H1 (cell line): ENCODE measurements around the gene AKT1S1. TPM values are rescaled to one million over a fixed set of nuclear protein-coding genes. Genes with fewer than 3 reads are reported as not detected.

Source experiments
- CTCF ChIA-PET: fragments of 300-600 bp; sonication (Branson Sonifier 250); formaldehyde crosslinking; loops from one replicate; lab custom pipeline; 2021; ENCODE audit not compliant: partially characterized antibody; lab: Charles Lee
- POLR2A ChIA-PET: fragments of 300-600 bp; sonication (Branson Sonifier 250); formaldehyde crosslinking; loops from one replicate; lab custom pipeline; 2021; ENCODE audit warnings: inconsistent platforms; ENCODE audit not compliant: partially characterized antibody; lab: Charles Lee
- DNase-seq, 2 experiments: peaks; one replicate each; pipeline versions ENCODE4 v3.0.0 to v3.0.0-alpha.2; 2010 to 2022; ENCODE audit warnings: low spot score in 2 of 2, low read depth in 1 of 2, mixed read lengths in 1 of 2
- FAIRE-seq: peaks from 2 replicates; lab custom pipeline; 2011; peaks lifted over from hg19 to GRCh38; lab: Jason Lieb, UNC
- H2AFZ ChIP-seq: 2 replicates; pipeline ENCODE4 v1.8.1; 2012; ENCODE audit warnings: low read length, inconsistent platforms
- H2AK5ac ChIP-seq: 2 replicates; pipeline ENCODE4 v1.6.1; 2013; ENCODE audit warnings: low read depth, low read length
- H2BK120ac ChIP-seq: replicated peaks from 2 replicates; pipeline ENCODE3; 2013; ENCODE audit warnings: low read depth, low read length, inconsistent platforms
- H2BK12ac ChIP-seq: 2 replicates; pipeline ENCODE4 v1.6.1; 2013; ENCODE audit warnings: low read depth, low read length
- H2BK15ac ChIP-seq: 2 replicates; pipeline ENCODE4 v1.6.1; 2013; ENCODE audit warnings: low read length
- H2BK20ac ChIP-seq: 2 replicates; pipeline ENCODE4 v1.6.1; 2013; ENCODE audit warnings: low read length
- H2BK5ac ChIP-seq: 2 replicates; pipeline ENCODE4 v1.6.1; 2013; ENCODE audit warnings: low read depth, low read length
- H3K14ac ChIP-seq: 2 replicates; pipeline ENCODE4 v1.6.1; 2013; ENCODE audit warnings: inconsistent platforms; ENCODE audit not compliant: insufficient read length
- H3K18ac ChIP-seq: 2 replicates; pipeline ENCODE4 v1.6.1; 2013; ENCODE audit warnings: low read length; ENCODE audit errors: extremely low read depth
- H3K23ac ChIP-seq: 2 replicates; pipeline ENCODE4 v1.6.1; 2013; ENCODE audit warnings: inconsistent platforms; ENCODE audit not compliant: insufficient read length
- H3K23me2 ChIP-seq: 2 replicates; pipeline ENCODE4 v1.6.1; 2013; ENCODE audit warnings: low read depth, low read length
- H3K27ac ChIP-seq: 2 replicates; pipeline ENCODE4 v1.6.1; 2011; ENCODE audit warnings: low read depth, low read length, inconsistent platforms
- H3K27me3 ChIP-seq, 4 experiments: replicated peaks in 1 of 4; 1 replicate in 1 of 4; 2 replicates in 3 of 4; pipeline versions ENCODE4 v1.6.1 to v1.8.1; 2011 to 2013; ENCODE audit warnings: low read length in 3 of 4, mild to moderate bottlenecking in 3 of 4, inconsistent platforms in 2 of 4, mixed read lengths in 2 of 4, moderate library complexity in 1 of 4; ENCODE audit not compliant: control insufficient read depth in 3 of 4, insufficient read depth in 3 of 4; ENCODE audit errors: extremely low read depth in 1 of 4
- H3K36me3 ChIP-seq, 4 experiments: 2 replicates each; pipeline versions ENCODE4 v1.6.1 to v1.8.1; 2011 to 2013; ENCODE audit warnings: mild to moderate bottlenecking in 4 of 4, low read length in 3 of 4, moderate library complexity in 2 of 4, control low read depth in 1 of 4, inconsistent platforms in 1 of 4; ENCODE audit not compliant: insufficient read depth in 4 of 4, control insufficient read depth in 2 of 4
- H3K4ac ChIP-seq: replicated peaks from 2 replicates; pipeline ENCODE3; 2013; ENCODE audit warnings: low read length, low read depth, mixed read lengths, inconsistent platforms; ENCODE audit not compliant: insufficient read length
- H3K4me1 ChIP-seq, 4 experiments: replicated peaks in 1 of 4; 1 replicate in 1 of 4; 2 replicates in 3 of 4; pipeline versions ENCODE4 v1.6.1 to v1.8.1; 2011 to 2013; ENCODE audit warnings: low read length in 3 of 4, inconsistent platforms in 2 of 4, mixed read lengths in 1 of 4; ENCODE audit not compliant: insufficient read depth in 4 of 4, control insufficient read depth in 3 of 4
- H3K4me2 ChIP-seq, 2 experiments: 2 replicates each; pipeline versions ENCODE4 v1.6.1 to v1.8.1; 2011 to 2013; ENCODE audit warnings: low read depth in 2 of 2, low read length in 2 of 2, control low read depth in 1 of 2, inconsistent platforms in 1 of 2, mild to moderate bottlenecking in 1 of 2; ENCODE audit not compliant: insufficient read depth in 1 of 2
- H3K4me3 ChIP-seq, 4 experiments: fragments of 200-600, 300-600 bp in 1 of 4; sonication (generic), shearing (Covaris generic), sonication (Bioruptor Twin) in 1 of 4; 2 replicates each; pipeline versions ENCODE4 v1.5.1 to v1.8.1; 2011 to 2016; ENCODE audit warnings: low read length in 4 of 4, low read depth in 3 of 4, control low read depth in 2 of 4, inconsistent platforms in 2 of 4, mild to moderate bottlenecking in 2 of 4, mixed read lengths in 1 of 4, moderate library complexity in 1 of 4; ENCODE audit not compliant: insufficient read depth in 2 of 4; ENCODE audit errors: extremely low read depth in 1 of 4
- H3K56ac ChIP-seq: replicated peaks from 2 replicates; pipeline ENCODE3; 2013; ENCODE audit warnings: low read depth, mild to moderate bottlenecking, mixed read lengths, low read length, inconsistent platforms; ENCODE audit not compliant: insufficient read length
- H3K79me1 ChIP-seq: 2 replicates; pipeline ENCODE4 v1.6.1; 2013; ENCODE audit warnings: low read depth, low read length, control low read depth
- H3K79me2 ChIP-seq, 2 experiments: 2 replicates each; pipeline versions ENCODE4 v1.6.1 to v1.8.1; 2012 to 2013; ENCODE audit warnings: low read length in 2 of 2, mild to moderate bottlenecking in 2 of 2, inconsistent platforms in 1 of 2; ENCODE audit not compliant: insufficient read depth in 2 of 2, control insufficient read depth in 1 of 2
- H3K9ac ChIP-seq, 4 experiments: replicated peaks in 1 of 4; 1 replicate in 1 of 4; 2 replicates in 3 of 4; pipeline versions ENCODE4 v1.6.1 to v1.8.1; 2011 to 2013; ENCODE audit warnings: low read depth in 3 of 4, low read length in 3 of 4, control low read depth in 2 of 4, mild to moderate bottlenecking in 2 of 4, moderate library complexity in 2 of 4, inconsistent platforms in 1 of 4; ENCODE audit errors: extremely low read depth in 1 of 4
- H3K9me3 ChIP-seq, 2 experiments: 2 replicates each; pipeline versions ENCODE4 v1.6.1 to v1.8.1; 2012 to 2013; ENCODE audit warnings: mild to moderate bottlenecking in 2 of 2, moderate library complexity in 2 of 2, control low read depth in 1 of 2, inconsistent platforms in 1 of 2, low read depth in 1 of 2, low read length in 1 of 2, mixed read lengths in 1 of 2; ENCODE audit not compliant: insufficient read depth in 2 of 2
- H4K20me1 ChIP-seq, 2 experiments: replicated peaks in 1 of 2; 2 replicates each; pipeline versions ENCODE3 to v1.8.1; 2011 to 2013; ENCODE audit warnings: inconsistent platforms in 2 of 2, low read length in 2 of 2, mild to moderate bottlenecking in 1 of 2; ENCODE audit not compliant: insufficient read depth in 2 of 2, control insufficient read depth in 1 of 2
- H4K5ac ChIP-seq: 2 replicates; pipeline ENCODE4 v1.6.1; 2013; ENCODE audit warnings: low read length, low read depth, mixed read lengths, inconsistent platforms; ENCODE audit not compliant: insufficient read length
- H4K8ac ChIP-seq: 2 replicates; pipeline ENCODE4 v1.8.0; 2013; ENCODE audit warnings: mild to moderate bottlenecking, moderate library complexity, low read length, inconsistent platforms; ENCODE audit not compliant: insufficient read depth; ENCODE audit errors: extremely low read depth
- H4K91ac ChIP-seq: replicated peaks from 2 replicates; pipeline ENCODE3; 2013; ENCODE audit warnings: low read length, mixed read lengths, inconsistent platforms; ENCODE audit not compliant: insufficient read length
- CHD1 ChIP-seq: IDR thresholded peaks from 2 replicates; pipeline ENCODE4 v1.6.1; 2012; ENCODE audit warnings: low read depth, low read length, improper control_type of control experiment
- GABPA ChIP-seq: IDR thresholded peaks from 2 replicates; pipeline ENCODE4 v1.6.1; 2011; ENCODE audit warnings: mild to moderate bottlenecking, low read length, moderate library complexity, borderline replicate concordance; ENCODE audit not compliant: insufficient read depth
- MAFK ChIP-seq: IDR thresholded peaks from 2 replicates; pipeline ENCODE4 v1.6.1; 2012; ENCODE audit warnings: low read depth, mild to moderate bottlenecking, improper control_type of control experiment, low read length
- SAP30 ChIP-seq: fragments of 300-600 bp; sonication (generic); IDR thresholded peaks from 2 replicates; pipeline ENCODE4 v1.7.1; 2012; ENCODE audit warnings: low read length, moderate library complexity, mild to moderate bottlenecking, inconsistent platforms; ENCODE audit not compliant: insufficient read depth, insufficient replicate concordance
- SRF ChIP-seq: IDR thresholded peaks from 2 replicates; pipeline ENCODE4 v1.6.1; 2011; ENCODE audit warnings: mild to moderate bottlenecking, low read depth, low read length, moderate library complexity
- TBP ChIP-seq: IDR thresholded peaks from 2 replicates; pipeline ENCODE4 v1.6.1; 2011; ENCODE audit warnings: low read depth, low read length, improper control_type of control experiment
- TEAD4 ChIP-seq: IDR thresholded peaks from 2 replicates; pipeline ENCODE4 v1.6.1; 2012; ENCODE audit warnings: low read depth, low read length, inconsistent platforms, mixed read lengths
- WGBS, 2 experiments: shearing (Covaris generic) in 1 of 2; methylation state at CpG; one replicate each; pipeline versions ENCODE4 v1.1.6 to v1.1.7; 2013 to 2015; ENCODE audit warnings: low lambda C conversion rate in 2 of 2, mixed read lengths in 2 of 2, inconsistent platforms in 1 of 2, low coverage in 1 of 2, missing lambda C conversion rate in 1 of 2; ENCODE audit not compliant: insufficient replicate concordance in 2 of 2, insufficient coverage in 1 of 2, insufficient read length in 1 of 2; ENCODE audit errors: extremely low coverage in 1 of 2, missing lambda C conversion rate in 1 of 2; 5-methylcytosine and 5-hydroxymethylcytosine counted together
- polyA plus RNA-seq, 7 experiments: library from polyadenylated mRNA; depleted of rRNA in 3 of 7; stranded (reverse) in 5 of 7; unstranded in 2 of 7; fragments of >200 nt in 5 of 7; fragments of 200-250 nt in 2 of 7; gene quantifications; 1 replicate in 5 of 7; 2 replicates in 1 of 7; 4 replicates in 1 of 7; pipeline versions ENCODE4 v1.2.1 to v1.2.3, GENCODE V29; 2011 to 2013; ENCODE audit warnings: missing spikeins in 2 of 7, mixed read lengths in 2 of 7
- total RNA-seq: library from RNA; stranded (reverse); fragmentation: NEBNext Ultra II Directional; extraction: Animal tissue kit (Norgen Biotek cat#: 25700); gene quantifications from 2 replicates; pipeline ENCODE4 v1.2.1, GENCODE V29; 2021

Gene AKT1S1
- total and polyA plus RNA-seq, 2 of the 8 experiments (the other 6 are each of a cell fraction or from before 2014, with no cell fraction given) = 40.7 to 45.9 TPM

DNA sequence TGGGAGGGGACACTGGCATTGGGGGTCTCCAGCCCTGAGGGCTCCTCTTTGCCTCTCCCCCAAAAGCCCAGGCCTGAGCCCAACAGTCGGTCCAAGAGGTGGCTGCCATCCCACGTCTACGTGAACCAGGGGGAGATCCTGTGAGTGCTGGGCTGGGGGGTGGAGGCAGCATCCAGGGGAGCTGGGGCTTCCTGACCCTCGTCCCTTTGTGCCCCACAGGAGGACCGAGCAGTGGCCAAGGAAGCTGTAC, 19.4 kb downstream of the AKT1S1 start:
- Histone ChIP-seq H2BK5ac (no peak overlapping the region), H3K27me3 (no peaks in the 10 kb centered on the region), H4K8ac (no peak overlapping the region), H3K4me1 (peaks cover 0 to 7% (median 2%) of the 10 kb centered on the region in 4 experiments; a peak in 5 of 7 replicates), H3K56ac (no peak overlapping the region), H3K36me3 (peaks cover 21 to 72% (median 48%) of the 10 kb centered on the region in 4 experiments), H3K4ac (no peak overlapping the region), H4K91ac (no peak overlapping the region), H3K4me2 (no peak overlapping the region), H3K79me2 (peaks cover 4 to 18% of the 10 kb centered on the region in 2 experiments), H3K14ac (no peak overlapping the region), H3K27ac (no peak overlapping the region), H3K23me2 (no peaks in the 10 kb centered on the region), H4K20me1 (peaks cover 43 to 58% of the 10 kb centered on the region in 2 experiments), H4K5ac (no peak overlapping the region), H3K9ac (no peak overlapping the region), H2AK5ac (no peak overlapping the region), H2BK20ac (no peak overlapping the region), H3K4me3 (no peak overlapping the region), H3K79me1 (peaks cover 12% of the 10 kb centered on the region; the same call in 1 of the 2 replicates), H2AFZ (no peak overlapping the region), H2BK12ac (no peak overlapping the region), H2BK15ac (no peak overlapping the region), H3K9me3 (no peaks in the 10 kb centered on the region), H3K18ac (no peak overlapping the region), H2BK120ac (no peak overlapping the region), H3K23ac (no peak overlapping the region)
- DNase-seq (no peak), FAIRE-seq (no peak)
- POLR2A ChIA-PET = interaction anchor here (0.7 to 12.4 kb wide), 15 partner anchors 8 to 218 kb away, joined by 3 to 247 read pairs (median 5); partner anchors contain the start of genes AKT1S1, FUZ, MED25 and PNKP
- 89% methylated on average over 5 of the region's 5 CpGs; no CpG with 5 or more reads in 1 of the 2 experiments for WGBS, 2 experiments
- CTCF ChIA-PET = interaction anchor here (1.7 kb wide), 2 partner anchors 9 to 31 kb away, joined by 3 to 4 read pairs; no protein-coding TSS in a partner anchor
- no peak for TF ChIP-seq TBP
- TF ChIP-seq CHD1 = no peak
- TF ChIP-seq SRF = no peak
- TF ChIP-seq SAP30 = no peak
- no peak for TF ChIP-seq MAFK
- no peak for TF ChIP-seq GABPA
- TF ChIP-seq TEAD4 = no peak
